Astrocyte (in vitro differentiated cells and primary cell): ENCODE results near the gene PKP3. TPM values are rescaled to one million over a fixed set of nuclear protein-coding genes. Genes with fewer than 3 reads are reported as not detected.

ENCODE experiments used
- DNase-seq: peaks from one replicate; pipeline ENCODE4 v3.0.0-alpha.2; 2010; ENCODE audit warnings: low read depth
- FAIRE-seq: peaks from 2 replicates; lab custom pipeline; 2011; peaks lifted over from hg19 to GRCh38; lab: Jason Lieb, UNC
- H2AFZ ChIP-seq: 2 replicates; pipeline ENCODE4 v1.6.0; 2012; ENCODE audit warnings: low read depth, low read length, inconsistent platforms
- H3K27ac ChIP-seq: 2 replicates; pipeline ENCODE4 v1.5.1; 2011; ENCODE audit warnings: low read depth, low read length, inconsistent platforms
- H3K27me3 ChIP-seq: 2 replicates; pipeline ENCODE4 v1.6.0; 2011; ENCODE audit warnings: low read length, inconsistent platforms; ENCODE audit not compliant: insufficient read depth
- H3K36me3 ChIP-seq: 2 replicates; pipeline ENCODE4 v1.5.1; 2011; ENCODE audit warnings: low read length, inconsistent platforms; ENCODE audit not compliant: insufficient read depth
- H3K4me1 ChIP-seq: 2 replicates; pipeline ENCODE4 v1.5.1; 2011; ENCODE audit warnings: low read length, inconsistent platforms; ENCODE audit not compliant: insufficient read depth
- H3K4me2 ChIP-seq: 2 replicates; pipeline ENCODE4 v1.6.0; 2012; ENCODE audit warnings: low read length, inconsistent platforms
- H3K4me3 ChIP-seq: 2 replicates; pipeline ENCODE4 v1.5.1; 2011; ENCODE audit warnings: low read depth, mild to moderate bottlenecking, low read length, inconsistent platforms; ENCODE audit not compliant: insufficient read depth
- H3K79me2 ChIP-seq: 2 replicates; pipeline ENCODE4 v1.6.0; 2012; ENCODE audit warnings: mild to moderate bottlenecking, low read length, inconsistent platforms; ENCODE audit not compliant: insufficient read depth
- H3K9ac ChIP-seq: 2 replicates; pipeline ENCODE4 v1.6.0; 2012; ENCODE audit warnings: mild to moderate bottlenecking, low read length, inconsistent platforms
- H3K9me3 ChIP-seq: 2 replicates; pipeline ENCODE4 v1.5.1; 2012; ENCODE audit warnings: low read depth, mild to moderate bottlenecking, low read length, inconsistent platforms; ENCODE audit not compliant: insufficient read depth
- H4K20me1 ChIP-seq: 2 replicates; pipeline ENCODE4 v1.6.0; 2012; ENCODE audit warnings: low read length, inconsistent platforms; ENCODE audit not compliant: insufficient read depth
- H3K27ac Mint-ChIP-seq: one replicate; pipeline ENCODE4 v1.8.0; 2021; ENCODE audit warnings: mild to moderate bottlenecking, mixed read lengths; ENCODE audit not compliant: unreplicated experiment
- H3K27me3 Mint-ChIP-seq: one replicate; pipeline ENCODE4 v1.8.0; 2021; ENCODE audit warnings: low read depth, mixed read lengths; ENCODE audit not compliant: unreplicated experiment
- H3K36me3 Mint-ChIP-seq: one replicate; pipeline ENCODE4 v1.8.0; 2021; ENCODE audit warnings: low read depth, mixed read lengths; ENCODE audit not compliant: unreplicated experiment
- H3K4me1 Mint-ChIP-seq: one replicate; pipeline ENCODE4 v1.8.0; 2021; ENCODE audit warnings: low read depth, mixed read lengths; ENCODE audit not compliant: unreplicated experiment
- H3K4me3 Mint-ChIP-seq: one replicate; pipeline ENCODE4 v1.8.0; 2021; ENCODE audit warnings: mild to moderate bottlenecking, moderate library complexity, mixed read lengths; ENCODE audit not compliant: unreplicated experiment
- H3K9me3 Mint-ChIP-seq: one replicate; pipeline ENCODE4 v1.8.0; 2021; ENCODE audit warnings: mild to moderate bottlenecking, mixed read lengths; ENCODE audit not compliant: unreplicated experiment
- EZH2 ChIP-seq: IDR thresholded peaks from 2 replicates; pipeline ENCODE4 v1.6.1; 2012; ENCODE audit warnings: mild to moderate bottlenecking, low read length, inconsistent platforms; ENCODE audit not compliant: insufficient read depth
- total RNA-seq: library from RNA; stranded (reverse); gene quantifications from 2 replicates; pipeline ENCODE4 v1.2.1, GENCODE V29; 2021
- TF ChIP-seq, protein P1 (sequence below): IDR thresholded peaks from 2 replicates; pipeline ENCODE4 v1.5.1; 2011; ENCODE audit warnings: low read depth, mild to moderate bottlenecking, inconsistent platforms, low read length, moderate library complexity; ENCODE audit not compliant: insufficient read depth

PKP3 gene
- total RNA-seq, 1 donor from 2014 or later, result 2.1 TPM

DNA sequence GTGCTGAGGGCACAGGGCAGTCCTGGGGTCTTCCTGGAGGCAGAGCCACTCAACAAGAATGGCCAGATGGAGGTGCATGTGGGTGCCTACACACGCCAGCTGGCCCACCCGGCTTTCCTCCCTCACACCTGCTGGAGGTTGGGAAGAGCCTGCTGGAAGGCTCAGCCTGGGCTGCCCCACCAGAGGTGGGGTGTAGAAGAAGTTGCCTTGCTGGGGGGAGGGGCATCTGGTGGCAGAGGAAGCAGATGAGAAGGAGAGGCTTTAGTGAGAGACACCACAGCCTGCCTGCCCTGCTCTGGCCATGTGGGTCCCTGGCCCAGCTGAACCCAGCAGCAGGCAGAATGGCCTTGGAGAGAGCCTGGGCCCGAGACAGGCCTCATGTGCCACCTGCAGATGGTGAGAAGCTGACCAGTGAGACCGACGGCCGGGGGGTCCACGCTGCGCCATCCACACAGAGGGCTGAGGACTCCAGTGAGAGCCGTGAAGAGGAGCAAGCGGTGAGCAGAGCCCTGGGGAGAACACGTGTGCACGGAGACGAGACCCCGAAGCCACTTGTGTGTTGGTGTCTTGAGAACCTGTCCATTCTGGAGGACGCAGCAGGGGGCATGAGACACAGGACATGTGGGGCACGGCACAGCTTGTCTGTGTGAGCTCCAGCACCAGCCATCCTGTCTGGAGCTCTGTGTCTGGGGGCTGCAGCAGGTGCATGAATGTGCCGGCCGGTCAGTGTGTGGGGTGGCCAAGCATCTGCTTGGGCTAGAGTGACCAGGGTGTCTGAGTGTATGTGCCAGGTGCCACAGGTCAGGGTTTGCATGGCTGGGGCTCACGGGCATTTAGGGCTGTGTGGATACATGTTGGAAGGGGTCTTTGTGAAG is 22.1 kb upstream of the PKP3 start:
- no peaks in the 10 kb centered on the region for H3K79me2 ChIP-seq
- peak overlapping the region; percentile 60 for H3K27ac Mint-ChIP-seq
- H3K4me1 ChIP-seq, result no peaks in the 10 kb centered on the region
- no peak for FAIRE-seq
- H3K9me3 Mint-ChIP-seq, result no peaks in the 10 kb centered on the region
- no peak overlapping the region for H3K9ac ChIP-seq
- H3K9me3 ChIP-seq, result no peaks in the 10 kb centered on the region
- peak overlapping the region; percentile 60 for H3K4me3 Mint-ChIP-seq
- peaks cover 17% of the 10 kb centered on the region for H3K27me3 ChIP-seq
- peaks cover 9% of the 10 kb centered on the region for H3K27me3 Mint-ChIP-seq
- no peak overlapping the region for H2AFZ ChIP-seq
- H4K20me1 ChIP-seq, result peaks cover 23% of the 10 kb centered on the region
- H3K4me3 ChIP-seq, result no peak overlapping the region
- DNase-seq, result no peak
- H3K36me3 Mint-ChIP-seq, result peaks cover 4% of the 10 kb centered on the region
- H3K4me2 ChIP-seq, result no peak overlapping the region
- H3K4me1 Mint-ChIP-seq, result peaks cover 2% of the 10 kb centered on the region
- H3K36me3 ChIP-seq, result no peaks in the 10 kb centered on the region
- H3K27ac ChIP-seq, result no peak overlapping the region
- TF ChIP-seq, protein P1, sequence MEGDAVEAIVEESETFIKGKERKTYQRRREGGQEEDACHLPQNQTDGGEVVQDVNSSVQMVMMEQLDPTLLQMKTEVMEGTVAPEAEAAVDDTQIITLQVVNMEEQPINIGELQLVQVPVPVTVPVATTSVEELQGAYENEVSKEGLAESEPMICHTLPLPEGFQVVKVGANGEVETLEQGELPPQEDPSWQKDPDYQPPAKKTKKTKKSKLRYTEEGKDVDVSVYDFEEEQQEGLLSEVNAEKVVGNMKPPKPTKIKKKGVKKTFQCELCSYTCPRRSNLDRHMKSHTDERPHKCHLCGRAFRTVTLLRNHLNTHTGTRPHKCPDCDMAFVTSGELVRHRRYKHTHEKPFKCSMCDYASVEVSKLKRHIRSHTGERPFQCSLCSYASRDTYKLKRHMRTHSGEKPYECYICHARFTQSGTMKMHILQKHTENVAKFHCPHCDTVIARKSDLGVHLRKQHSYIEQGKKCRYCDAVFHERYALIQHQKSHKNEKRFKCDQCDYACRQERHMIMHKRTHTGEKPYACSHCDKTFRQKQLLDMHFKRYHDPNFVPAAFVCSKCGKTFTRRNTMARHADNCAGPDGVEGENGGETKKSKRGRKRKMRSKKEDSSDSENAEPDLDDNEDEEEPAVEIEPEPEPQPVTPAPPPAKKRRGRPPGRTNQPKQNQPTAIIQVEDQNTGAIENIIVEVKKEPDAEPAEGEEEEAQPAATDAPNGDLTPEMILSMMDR, result no peak
- no peak for TF ChIP-seq EZH2

DNA sequence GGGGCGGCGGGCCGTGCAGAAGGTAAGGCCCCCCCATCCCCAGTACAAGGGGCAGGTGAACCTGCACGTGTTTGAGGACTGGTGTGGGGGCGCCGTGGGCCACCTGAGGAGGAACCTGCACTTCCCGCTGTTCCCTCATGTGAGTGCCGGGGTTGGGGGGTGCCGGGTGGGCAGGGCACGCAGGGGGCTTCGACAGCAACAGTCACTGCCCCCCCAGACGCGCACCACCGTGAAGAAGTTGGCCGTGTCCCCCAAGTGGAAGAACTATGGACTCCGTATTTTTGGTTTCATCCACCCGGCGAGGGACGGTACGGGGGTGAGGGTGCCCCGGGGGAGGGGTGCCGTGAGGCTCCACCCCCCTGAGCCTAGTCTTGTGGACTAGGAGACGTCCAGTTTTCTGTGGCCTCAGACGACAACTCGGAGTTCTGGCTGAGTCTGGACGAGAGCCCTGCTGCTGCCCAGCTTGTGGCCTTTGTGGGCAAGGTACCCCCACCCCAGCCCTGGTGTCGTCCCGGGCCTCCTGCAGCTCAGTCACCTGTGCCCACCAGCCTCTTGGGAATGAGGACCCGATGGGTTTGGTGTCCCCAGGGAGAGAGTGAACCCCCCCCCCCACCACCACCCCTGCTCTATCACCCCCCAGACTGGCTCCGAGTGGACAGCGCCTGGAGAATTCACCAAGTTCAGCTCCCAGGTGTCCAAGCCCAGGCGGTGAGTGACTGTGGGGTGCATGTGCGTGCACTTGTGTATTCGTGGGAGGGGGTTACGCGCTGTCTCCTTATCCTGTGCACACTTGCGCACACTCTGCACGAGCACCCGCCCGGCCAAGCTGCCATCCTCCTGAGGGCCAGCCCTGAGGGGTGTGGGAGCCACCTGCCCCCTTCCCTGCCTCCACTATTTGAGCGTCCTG is 20.9 kb upstream of the PKP3 start:
- peaks cover 2% of the 10 kb centered on the region for H3K4me1 Mint-ChIP-seq
- no peak for TF ChIP-seq EZH2
- TF ChIP-seq, protein P1, result no peak
- Histone ChIP-seq H4K20me1 (peaks cover 23% of the 10 kb centered on the region), H3K4me2 (no peak overlapping the region), H3K36me3 (no peaks in the 10 kb centered on the region), H3K27me3 (peaks cover 7% of the 10 kb centered on the region), H2AFZ (no peak overlapping the region), H3K4me1 (no peaks in the 10 kb centered on the region), H3K9me3 (no peaks in the 10 kb centered on the region), H3K79me2 (no peaks in the 10 kb centered on the region), H3K9ac (no peak overlapping the region), H3K4me3 (no peak overlapping the region), H3K27ac (no peak overlapping the region)
- no peaks in the 10 kb centered on the region for H3K9me3 Mint-ChIP-seq
- no peak for DNase-seq
- no peak for FAIRE-seq
- H3K36me3 Mint-ChIP-seq, result peaks cover 9% of the 10 kb centered on the region
- no peak overlapping the region for H3K4me3 Mint-ChIP-seq
- H3K27ac Mint-ChIP-seq, result no peak overlapping the region
- peaks cover 2% of the 10 kb centered on the region for H3K27me3 Mint-ChIP-seq
